PFSK-1 (cell line): Measurements from ENCODE around the gene MYO5B.

ENCODE experiments used
- POLR2AphosphoS5 ChIP-seq: IDR thresholded peaks from 2 replicates; pipeline ENCODE4 v1.6.1; 2012; ENCODE audit warnings: low read depth, mild to moderate bottlenecking, control low read depth, low read length, moderate library complexity
- SIN3A ChIP-seq: IDR thresholded peaks from 2 replicates; pipeline ENCODE4 v1.6.1; 2012; ENCODE audit warnings: mild to moderate bottlenecking, low read length, moderate library complexity, borderline replicate concordance; ENCODE audit not compliant: insufficient read depth
- TAF1 ChIP-seq: IDR thresholded peaks from 2 replicates; pipeline ENCODE4 v1.6.1; 2012; ENCODE audit warnings: low read length, control low read depth, borderline replicate concordance; ENCODE audit not compliant: insufficient read depth
- TF ChIP-seq, protein P1 (sequence below), 2 experiments: IDR thresholded peaks; 2 replicates each; pipeline versions ENCODE4 v1.6.1 to v1.8.0; 2011 to 2012; ENCODE audit warnings: low read depth in 2 of 2, low read length in 2 of 2, control low read depth in 1 of 2, inconsistent platforms in 1 of 2, mild to moderate bottlenecking in 1 of 2, moderate library complexity in 1 of 2; ENCODE audit not compliant: insufficient read depth in 1 of 2

DNA sequence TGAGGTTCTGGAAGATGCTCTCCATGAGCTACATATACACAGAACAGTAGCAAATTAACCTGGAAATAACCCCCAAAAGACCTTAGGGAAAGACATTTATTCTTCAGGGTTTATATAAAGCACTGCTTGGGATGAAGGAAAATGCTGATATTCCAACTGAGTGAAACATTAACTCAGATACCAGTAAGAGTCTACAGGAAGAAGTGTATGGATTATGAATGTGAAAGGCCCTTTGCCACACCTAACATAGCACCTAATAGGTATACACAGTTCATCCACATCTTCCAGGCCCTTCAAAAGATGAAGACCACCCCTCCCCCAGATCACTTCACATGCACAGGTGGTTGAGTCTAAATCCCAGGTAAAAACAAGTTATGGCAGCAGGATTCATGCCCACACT, 50.4 kb downstream of the MYO5B start:
- TF ChIP-seq POLR2AphosphoS5 (no peak), TAF1 (no peak), SIN3A (no peak)
- TF ChIP-seq, protein P1, sequence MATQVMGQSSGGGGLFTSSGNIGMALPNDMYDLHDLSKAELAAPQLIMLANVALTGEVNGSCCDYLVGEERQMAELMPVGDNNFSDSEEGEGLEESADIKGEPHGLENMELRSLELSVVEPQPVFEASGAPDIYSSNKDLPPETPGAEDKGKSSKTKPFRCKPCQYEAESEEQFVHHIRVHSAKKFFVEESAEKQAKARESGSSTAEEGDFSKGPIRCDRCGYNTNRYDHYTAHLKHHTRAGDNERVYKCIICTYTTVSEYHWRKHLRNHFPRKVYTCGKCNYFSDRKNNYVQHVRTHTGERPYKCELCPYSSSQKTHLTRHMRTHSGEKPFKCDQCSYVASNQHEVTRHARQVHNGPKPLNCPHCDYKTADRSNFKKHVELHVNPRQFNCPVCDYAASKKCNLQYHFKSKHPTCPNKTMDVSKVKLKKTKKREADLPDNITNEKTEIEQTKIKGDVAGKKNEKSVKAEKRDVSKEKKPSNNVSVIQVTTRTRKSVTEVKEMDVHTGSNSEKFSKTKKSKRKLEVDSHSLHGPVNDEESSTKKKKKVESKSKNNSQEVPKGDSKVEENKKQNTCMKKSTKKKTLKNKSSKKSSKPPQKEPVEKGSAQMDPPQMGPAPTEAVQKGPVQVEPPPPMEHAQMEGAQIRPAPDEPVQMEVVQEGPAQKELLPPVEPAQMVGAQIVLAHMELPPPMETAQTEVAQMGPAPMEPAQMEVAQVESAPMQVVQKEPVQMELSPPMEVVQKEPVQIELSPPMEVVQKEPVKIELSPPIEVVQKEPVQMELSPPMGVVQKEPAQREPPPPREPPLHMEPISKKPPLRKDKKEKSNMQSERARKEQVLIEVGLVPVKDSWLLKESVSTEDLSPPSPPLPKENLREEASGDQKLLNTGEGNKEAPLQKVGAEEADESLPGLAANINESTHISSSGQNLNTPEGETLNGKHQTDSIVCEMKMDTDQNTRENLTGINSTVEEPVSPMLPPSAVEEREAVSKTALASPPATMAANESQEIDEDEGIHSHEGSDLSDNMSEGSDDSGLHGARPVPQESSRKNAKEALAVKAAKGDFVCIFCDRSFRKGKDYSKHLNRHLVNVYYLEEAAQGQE (IDR thresholded peaks at IDR 0.05; ENCODE audit: insufficient read depth in 1 of 2, low read depth in 2 of 2, low read length in 2 of 2): no peak
